Measurements from ENCODE around the gene RIMBP2. TPM values are rescaled to one million over a fixed set of nuclear protein-coding genes. Genes with fewer than 3 reads are reported as not detected.
A peak's percentile ranks its signal among the peaks of the same experiment; 100 is the strongest.

RIMBP2 gene
- polyA plus RNA-seq, 1 donor from 2014 or later, result 14.6 TPM

DNA sequence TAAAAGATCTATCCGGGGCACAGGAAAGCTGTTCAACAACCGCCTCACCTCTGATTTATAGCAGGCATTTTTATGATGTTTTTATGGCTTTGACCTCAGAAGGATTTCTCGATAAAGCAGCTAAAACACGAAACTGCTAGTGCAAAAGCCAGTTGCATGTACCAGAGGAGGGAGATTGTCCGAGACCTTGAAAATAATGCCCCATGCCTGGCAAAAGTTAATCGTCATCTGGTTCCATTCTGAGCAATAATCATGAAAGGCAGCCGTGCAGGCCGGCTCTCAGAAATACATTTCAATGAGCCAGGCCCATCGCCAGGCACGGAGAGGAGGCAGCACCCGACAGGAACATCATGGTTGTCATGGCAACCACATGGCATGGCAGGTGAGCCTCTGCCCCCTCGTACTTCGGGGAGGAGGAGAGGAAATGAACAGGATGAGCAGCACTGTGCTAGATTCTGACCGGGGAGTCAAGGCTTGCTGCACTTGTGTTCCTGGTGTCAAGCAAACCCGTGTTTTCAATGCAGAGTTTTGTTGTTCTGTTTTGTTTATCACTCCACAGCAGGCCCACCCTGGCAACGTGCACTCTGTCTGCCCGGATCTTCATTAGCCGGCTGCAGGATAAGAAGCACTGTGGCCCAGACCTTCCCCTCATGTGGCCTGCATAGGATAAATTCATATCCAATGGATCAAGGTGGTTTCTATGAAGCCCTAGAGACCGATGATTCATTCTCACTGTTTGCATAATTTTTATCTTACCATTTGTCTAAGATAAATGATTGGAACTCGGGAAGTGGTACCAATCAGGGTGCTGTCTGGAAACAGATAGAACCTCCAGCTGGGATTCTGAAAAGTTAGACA is 160.2 kb downstream of the RIMBP2 start:
- Histone ChIP-seq H3K9me3 (ENCODE audit: low read length) (no peaks in the 10 kb centered on the region), H3K4me3 (ENCODE audit: low read length) (peak overlapping the region; percentile 48), H4K20me1 (ENCODE audit: insufficient read depth) (no peaks in the 10 kb centered on the region), H3K4me2 (ENCODE audit: low read length) (peak overlapping the region; percentile 7), H3K9me2 (ENCODE audit: insufficient read depth, low read length) (no peaks in the 10 kb centered on the region), H3F3A (ENCODE audit: insufficient read depth, low read length, poor library complexity, severe bottlenecking) (no peaks in the 10 kb centered on the region), H3K79me2 (replicated peaks; ENCODE audit: insufficient read depth, low read length) (no peaks in the 10 kb centered on the region), H3K9ac (ENCODE audit: low read length) (peak overlapping the region; percentile 26), H3K27me3 (ENCODE audit: insufficient read depth, low read depth, low read length) (no peaks in the 10 kb centered on the region), H3K27ac (ENCODE audit: low read length) (peak overlapping the region; percentile 72), H2AFZ (ENCODE audit: low read depth, low read length) (no peak overlapping the region), H3K36me3 (ENCODE audit: insufficient read depth, low read length) (no peaks in the 10 kb centered on the region)
- peak; percentile 19 for TF ChIP-seq RAD21 (conservative IDR thresholded peaks at IDR 0.05)
- TF ChIP-seq, protein P1, sequence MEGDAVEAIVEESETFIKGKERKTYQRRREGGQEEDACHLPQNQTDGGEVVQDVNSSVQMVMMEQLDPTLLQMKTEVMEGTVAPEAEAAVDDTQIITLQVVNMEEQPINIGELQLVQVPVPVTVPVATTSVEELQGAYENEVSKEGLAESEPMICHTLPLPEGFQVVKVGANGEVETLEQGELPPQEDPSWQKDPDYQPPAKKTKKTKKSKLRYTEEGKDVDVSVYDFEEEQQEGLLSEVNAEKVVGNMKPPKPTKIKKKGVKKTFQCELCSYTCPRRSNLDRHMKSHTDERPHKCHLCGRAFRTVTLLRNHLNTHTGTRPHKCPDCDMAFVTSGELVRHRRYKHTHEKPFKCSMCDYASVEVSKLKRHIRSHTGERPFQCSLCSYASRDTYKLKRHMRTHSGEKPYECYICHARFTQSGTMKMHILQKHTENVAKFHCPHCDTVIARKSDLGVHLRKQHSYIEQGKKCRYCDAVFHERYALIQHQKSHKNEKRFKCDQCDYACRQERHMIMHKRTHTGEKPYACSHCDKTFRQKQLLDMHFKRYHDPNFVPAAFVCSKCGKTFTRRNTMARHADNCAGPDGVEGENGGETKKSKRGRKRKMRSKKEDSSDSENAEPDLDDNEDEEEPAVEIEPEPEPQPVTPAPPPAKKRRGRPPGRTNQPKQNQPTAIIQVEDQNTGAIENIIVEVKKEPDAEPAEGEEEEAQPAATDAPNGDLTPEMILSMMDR (IDR thresholded peaks at IDR 0.05; ENCODE audit: poor library complexity, severe bottlenecking), result no peak
- TF ChIP-seq MXI1 (conservative IDR thresholded peaks at IDR 0.05; ENCODE audit: poor library complexity, severe bottlenecking), result no peak
- peak; percentile 18 for TF ChIP-seq SMC3 (conservative IDR thresholded peaks at IDR 0.05; ENCODE audit: poor library complexity)
- TF ChIP-seq, protein P2, sequence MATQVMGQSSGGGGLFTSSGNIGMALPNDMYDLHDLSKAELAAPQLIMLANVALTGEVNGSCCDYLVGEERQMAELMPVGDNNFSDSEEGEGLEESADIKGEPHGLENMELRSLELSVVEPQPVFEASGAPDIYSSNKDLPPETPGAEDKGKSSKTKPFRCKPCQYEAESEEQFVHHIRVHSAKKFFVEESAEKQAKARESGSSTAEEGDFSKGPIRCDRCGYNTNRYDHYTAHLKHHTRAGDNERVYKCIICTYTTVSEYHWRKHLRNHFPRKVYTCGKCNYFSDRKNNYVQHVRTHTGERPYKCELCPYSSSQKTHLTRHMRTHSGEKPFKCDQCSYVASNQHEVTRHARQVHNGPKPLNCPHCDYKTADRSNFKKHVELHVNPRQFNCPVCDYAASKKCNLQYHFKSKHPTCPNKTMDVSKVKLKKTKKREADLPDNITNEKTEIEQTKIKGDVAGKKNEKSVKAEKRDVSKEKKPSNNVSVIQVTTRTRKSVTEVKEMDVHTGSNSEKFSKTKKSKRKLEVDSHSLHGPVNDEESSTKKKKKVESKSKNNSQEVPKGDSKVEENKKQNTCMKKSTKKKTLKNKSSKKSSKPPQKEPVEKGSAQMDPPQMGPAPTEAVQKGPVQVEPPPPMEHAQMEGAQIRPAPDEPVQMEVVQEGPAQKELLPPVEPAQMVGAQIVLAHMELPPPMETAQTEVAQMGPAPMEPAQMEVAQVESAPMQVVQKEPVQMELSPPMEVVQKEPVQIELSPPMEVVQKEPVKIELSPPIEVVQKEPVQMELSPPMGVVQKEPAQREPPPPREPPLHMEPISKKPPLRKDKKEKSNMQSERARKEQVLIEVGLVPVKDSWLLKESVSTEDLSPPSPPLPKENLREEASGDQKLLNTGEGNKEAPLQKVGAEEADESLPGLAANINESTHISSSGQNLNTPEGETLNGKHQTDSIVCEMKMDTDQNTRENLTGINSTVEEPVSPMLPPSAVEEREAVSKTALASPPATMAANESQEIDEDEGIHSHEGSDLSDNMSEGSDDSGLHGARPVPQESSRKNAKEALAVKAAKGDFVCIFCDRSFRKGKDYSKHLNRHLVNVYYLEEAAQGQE (IDR thresholded peaks at IDR 0.05; ENCODE audit: borderline replicate concordance), result no peak
- peak; percentile 24 for TF ChIP-seq EP300 (conservative IDR thresholded peaks at IDR 0.05; ENCODE audit: poor library complexity, severe bottlenecking)
- TF ChIP-seq POLR2AphosphoS5 (IDR thresholded peaks at IDR 0.05), result peak; percentile 23

DNA sequence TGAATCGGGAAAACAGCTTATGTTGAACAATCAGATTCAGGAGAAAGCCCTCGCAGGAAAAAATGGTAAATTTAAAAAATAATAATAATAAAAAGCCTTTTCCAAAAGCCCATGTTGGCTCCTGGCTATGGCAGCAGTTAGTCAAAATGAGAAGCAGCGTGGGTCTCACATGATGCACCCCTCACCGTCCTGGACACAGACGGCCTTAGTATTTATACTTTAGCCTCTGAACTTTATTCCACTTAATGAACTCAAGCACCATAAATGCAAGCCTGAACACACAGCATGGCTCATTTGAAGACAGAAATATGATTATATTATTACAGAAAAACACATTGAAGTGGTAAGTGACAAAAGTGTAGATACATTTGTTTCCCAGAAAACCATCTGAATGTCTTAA is 160.9 kb downstream of the RIMBP2 start:
- Histone ChIP-seq H2AFZ (ENCODE audit: low read depth, low read length) (no peak overlapping the region), H3K27ac (ENCODE audit: low read length) (peak overlapping the region; percentile 72), H3K9ac (ENCODE audit: low read length) (peak overlapping the region; percentile 26), H3K27me3 (ENCODE audit: insufficient read depth, low read depth, low read length) (no peaks in the 10 kb centered on the region), H3K4me3 (ENCODE audit: low read length) (peak overlapping the region; percentile 48), H3K36me3 (ENCODE audit: insufficient read depth, low read length) (no peaks in the 10 kb centered on the region), H3K4me2 (ENCODE audit: low read length) (peak overlapping the region; percentile 7), H3K79me2 (replicated peaks; ENCODE audit: insufficient read depth, low read length) (no peaks in the 10 kb centered on the region), H3F3A (ENCODE audit: insufficient read depth, low read length, poor library complexity, severe bottlenecking) (no peaks in the 10 kb centered on the region), H3K9me2 (ENCODE audit: insufficient read depth, low read length) (no peaks in the 10 kb centered on the region), H4K20me1 (ENCODE audit: insufficient read depth) (no peaks in the 10 kb centered on the region), H3K9me3 (ENCODE audit: low read length) (no peaks in the 10 kb centered on the region)
- TF ChIP-seq, protein P1 (IDR thresholded peaks at IDR 0.05; ENCODE audit: poor library complexity, severe bottlenecking), result no peak
- no peak for TF ChIP-seq EZH2 (IDR thresholded peaks at IDR 0.05; ENCODE audit: borderline replicate concordance, insufficient read depth, low read length, poor library complexity, severe bottlenecking)
- TF ChIP-seq SMC3 (conservative IDR thresholded peaks at IDR 0.05; ENCODE audit: poor library complexity), result no peak
- TF ChIP-seq, protein P2 (IDR thresholded peaks at IDR 0.05; ENCODE audit: borderline replicate concordance), result no peak
- no peak for TF ChIP-seq EP300 (conservative IDR thresholded peaks at IDR 0.05; ENCODE audit: poor library complexity, severe bottlenecking)
- TF ChIP-seq TAF1 (IDR thresholded peaks at IDR 0.05; ENCODE audit: low read depth), result no peak
- TF ChIP-seq POLR2AphosphoS5 (IDR thresholded peaks at IDR 0.05), result no peak

Measured in neural cell (in vitro differentiated cells).